Measurements from ENCODE around the gene SRL. TPM values are rescaled to one million over a fixed set of nuclear protein-coding genes. Genes with fewer than 3 reads are reported as not detected.

The SRL gene
- total and polyA plus RNA-seq, 2 of the 13 experiments (the other 11 are each of a cell fraction or from before 2014, with no cell fraction given) = 0.05 TPM; not detected in 1

- TF ChIP-seq USF2 (IDR thresholded peaks at IDR 0.05; ENCODE audit: low read depth, low read length) (no peak), USF2 (CRISPR knock-in tag; IDR thresholded peaks at IDR 0.05; ENCODE audit: borderline replicate concordance) (no peak), E2F2 (CRISPR knock-in tag; IDR thresholded peaks at IDR 0.05; ENCODE audit: borderline replicate concordance) (no peak), ZNF501 (CRISPR knock-in tag; IDR thresholded peaks at IDR 0.05) (peak; percentile 93), ZNF576 (CRISPR knock-in tag; IDR thresholded peaks at IDR 0.05) (no peak), ATF7-NPFF (CRISPR knock-in tag; IDR thresholded peaks at IDR 0.05; ENCODE audit: low read depth) (no peak; the same call in 1 of the 2 replicates), ZNF556 (CRISPR knock-in tag; IDR thresholded peaks at IDR 0.05; ENCODE audit: borderline replicate concordance) (0 out of 2 replicates have a peak, but pooled peaks have one; percentile 49), SRY (CRISPR knock-in tag; IDR thresholded peaks at IDR 0.05) (peak; percentile 50; the same call in 1 of the 2 replicates), CREB3 (CRISPR knock-in tag; IDR thresholded peaks at IDR 0.05) (no peak), THYN1 (CRISPR knock-in tag; IDR thresholded peaks at IDR 0.05; ENCODE audit: borderline replicate concordance, low read depth) (peak; percentile 75; the same call in 1 of the 2 replicates), HNRNPH1 (optimal IDR thresholded peaks at IDR 0.05; ENCODE audit: low read depth, low read length) (no peak), KLF11 (CRISPR knock-in tag; IDR thresholded peaks at IDR 0.05) (no peak), ZFP1 (CRISPR knock-in tag; IDR thresholded peaks at IDR 0.05) (no peak), ZNF841 (CRISPR knock-in tag; IDR thresholded peaks at IDR 0.05; ENCODE audit: borderline replicate concordance) (no peak), ZNF512 (CRISPR knock-in tag; IDR thresholded peaks at IDR 0.05) (no peak), POLR2A (IDR thresholded peaks at IDR 0.05; ENCODE audit: insufficient read depth in 1 of 2, low read depth in 2 of 2, low read length in 2 of 2) (peak; percentile 38 to 75; a peak in 3 of 4 replicates), ZNF546 (CRISPR knock-in tag; conservative IDR thresholded peaks at IDR 0.05) (0 out of 2 replicates have a peak, but pooled peaks have one; percentile 68), ELF4 (CRISPR knock-in tag; IDR thresholded peaks at IDR 0.05; ENCODE audit: borderline replicate concordance) (no peak), ZMYM3 (CRISPR knock-in tag; IDR thresholded peaks at IDR 0.05) (no peak), ZSCAN12 (CRISPR knock-in tag; IDR thresholded peaks at IDR 0.05) (peak; percentile 34; the same call in 1 of the 2 replicates), ZNF282 (IDR thresholded peaks at IDR 0.05; ENCODE audit: partially characterized antibody) (no peak)
Observed at GRCh38 chr16:4183237-4184037, 58.4 kb downstream of the SRL start (continued).

Measured in HepG2 (cell line).